A549 (cell line): Measurements from ENCODE around the gene CNDP1.

Source experiments
- CEBPB ChIP-seq, 2 experiments: fragments of >200 bp in 1 of 2; sonication (Bioruptor Twin) in 1 of 2; formaldehyde crosslinking in 1 of 2; IDR thresholded peaks; 2 replicates each; pipeline ENCODE4 v1.6.1; 2012 to 2016
- CHD2 ChIP-seq: fragments of 150-350 bp; IDR thresholded peaks from 2 replicates; pipeline ENCODE4 v1.6.1; 2014; ENCODE audit warnings: low read length; ENCODE audit not compliant: partially characterized antibody
- HOXB13 ChIP-seq: fragments of 250-450 bp; sonication (Bioruptor Pico); IDR thresholded peaks from 2 replicates; pipeline ENCODE4 v1.5.0; 2020; ENCODE audit warnings: low read depth, mild to moderate bottlenecking, moderate library complexity
- KDM5A ChIP-seq: fragments of 200-600 bp; sonication (generic); IDR thresholded peaks from 2 replicates; pipeline ENCODE4 v1.6.1; 2016; ENCODE audit warnings: antibody characterized with exemption, mild to moderate bottlenecking
- NPAS2 ChIP-seq: fragments of 250-450 bp; sonication (Bioruptor Pico); IDR thresholded peaks from 2 replicates; pipeline ENCODE4 v1.8.0; 2022; ENCODE audit warnings: mild to moderate bottlenecking, moderate library complexity, borderline replicate concordance
- POLR2A ChIP-seq: IDR thresholded peaks from 2 replicates; pipeline ENCODE4 v1.6.1; 2012; ENCODE audit warnings: mild to moderate bottlenecking, low read length
- TF ChIP-seq, protein P1 (sequence below): fragments of >200 bp; sonication (Bioruptor Twin); formaldehyde crosslinking; IDR thresholded peaks from 3 replicates; pipeline ENCODE4 v1.5.1; 2016
- TF ChIP-seq, protein P2 (sequence below): IDR thresholded peaks from 2 replicates; pipeline ENCODE4 v1.6.1; 2012; ENCODE audit warnings: low read depth, borderline replicate concordance

DNA sequence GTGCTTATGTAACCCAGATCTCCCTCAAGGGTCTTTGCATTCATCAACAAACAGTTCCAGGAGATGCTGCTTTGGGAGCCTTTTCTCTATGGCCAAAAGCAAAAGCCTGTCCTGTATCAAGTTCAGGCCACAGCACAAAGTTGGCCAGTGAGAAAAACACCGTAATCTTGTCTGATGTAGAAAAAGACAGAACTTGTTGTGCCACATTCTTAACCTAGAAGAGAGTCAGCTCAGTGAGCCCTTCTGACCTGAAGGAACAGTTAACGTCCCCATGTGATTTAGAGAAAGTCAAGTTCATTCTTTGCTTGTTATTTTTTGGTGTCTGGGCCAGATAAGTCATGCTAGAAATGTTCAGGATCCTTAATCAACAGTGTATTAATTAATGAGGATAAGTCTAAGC, 7.8 kb upstream of the CNDP1 start:
- no peak for TF ChIP-seq HOXB13 (CRISPR knock-in tag)
- TF ChIP-seq POLR2A, result no peak
- TF ChIP-seq NPAS2 (CRISPR knock-in tag), result no peak
- TF ChIP-seq, protein P1, sequence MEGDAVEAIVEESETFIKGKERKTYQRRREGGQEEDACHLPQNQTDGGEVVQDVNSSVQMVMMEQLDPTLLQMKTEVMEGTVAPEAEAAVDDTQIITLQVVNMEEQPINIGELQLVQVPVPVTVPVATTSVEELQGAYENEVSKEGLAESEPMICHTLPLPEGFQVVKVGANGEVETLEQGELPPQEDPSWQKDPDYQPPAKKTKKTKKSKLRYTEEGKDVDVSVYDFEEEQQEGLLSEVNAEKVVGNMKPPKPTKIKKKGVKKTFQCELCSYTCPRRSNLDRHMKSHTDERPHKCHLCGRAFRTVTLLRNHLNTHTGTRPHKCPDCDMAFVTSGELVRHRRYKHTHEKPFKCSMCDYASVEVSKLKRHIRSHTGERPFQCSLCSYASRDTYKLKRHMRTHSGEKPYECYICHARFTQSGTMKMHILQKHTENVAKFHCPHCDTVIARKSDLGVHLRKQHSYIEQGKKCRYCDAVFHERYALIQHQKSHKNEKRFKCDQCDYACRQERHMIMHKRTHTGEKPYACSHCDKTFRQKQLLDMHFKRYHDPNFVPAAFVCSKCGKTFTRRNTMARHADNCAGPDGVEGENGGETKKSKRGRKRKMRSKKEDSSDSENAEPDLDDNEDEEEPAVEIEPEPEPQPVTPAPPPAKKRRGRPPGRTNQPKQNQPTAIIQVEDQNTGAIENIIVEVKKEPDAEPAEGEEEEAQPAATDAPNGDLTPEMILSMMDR, result no peak
- no peak for TF ChIP-seq CHD2
- TF ChIP-seq CEBPB (IDR thresholded peaks at IDR 0.05), result no peak
- TF ChIP-seq KDM5A, result no peak
- TF ChIP-seq, protein P2, sequence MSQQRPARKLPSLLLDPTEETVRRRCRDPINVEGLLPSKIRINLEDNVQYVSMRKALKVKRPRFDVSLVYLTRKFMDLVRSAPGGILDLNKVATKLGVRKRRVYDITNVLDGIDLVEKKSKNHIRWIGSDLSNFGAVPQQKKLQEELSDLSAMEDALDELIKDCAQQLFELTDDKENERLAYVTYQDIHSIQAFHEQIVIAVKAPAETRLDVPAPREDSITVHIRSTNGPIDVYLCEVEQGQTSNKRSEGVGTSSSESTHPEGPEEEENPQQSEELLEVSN, result no peak
